Body of pancreas (tissue), 4 donors: Measurements from ENCODE around the gene DPYSL4.

Source experiments
- CTCF ChIP-seq, 7 experiments: fragments of 450-650 bp in 4 of 7; fragments of 200-600 bp in 3 of 7; sonication (generic) in 3 of 7; IDR thresholded peaks; one replicate each; pipeline ENCODE4 v1.5.1; 2016 to 2019; ENCODE audit warnings: antibody characterized with exemption in 7 of 7
- POLR2A ChIP-seq, 3 donors: fragments of 450-650 bp; IDR thresholded peaks; one replicate each; pipeline ENCODE4 v1.6.1; 2016; ENCODE audit warnings: antibody characterized with exemption in 3 of 3, mild to moderate bottlenecking in 2 of 3

- TF ChIP-seq CTCF (IDR thresholded peaks at IDR 0.05) (no peak), POLR2A (IDR thresholded peaks at IDR 0.05) (no peak)
Measured at GRCh38 chr10:132153616-132154217, 33.0 kb upstream of the DPYSL4 start.
